Measurements from ENCODE around the gene NKAIN4. TPM values are rescaled to one million over a fixed set of nuclear protein-coding genes. Genes with fewer than 3 reads are reported as not detected.

Gene NKAIN4
- total RNA-seq, 1 donor from 2014 or later, result 10.2 TPM

- peaks cover 7% of the 10 kb centered on the region for H3K4me1 Mint-ChIP-seq (ENCODE audit: unreplicated experiment)
- peak overlapping the region; percentile 68 for H3K27ac Mint-ChIP-seq
- no peaks in the 10 kb centered on the region for H3K9me3 Mint-ChIP-seq
- no peak overlapping the region for H3K4me3 Mint-ChIP-seq
- H3K36me3 Mint-ChIP-seq, result no peaks in the 10 kb centered on the region
- DNase-seq (ENCODE audit: extremely low spot score, unreplicated experiment), result no peak
- peaks cover 20% of the 10 kb centered on the region for H3K27me3 Mint-ChIP-seq
- no peak for TF ChIP-seq CTCF (conservative IDR thresholded peaks at IDR 0.05)
Measured at GRCh38 chr20:63248835-63249591, 5.2 kb downstream of the NKAIN4 start.

- Mint-ChIP-seq H3K27ac (no peak overlapping the region), H3K4me3 (no peak overlapping the region), H3K27me3 (peaks cover 15% of the 10 kb centered on the region), H3K36me3 (no peaks in the 10 kb centered on the region), H3K9me3 (no peaks in the 10 kb centered on the region), H3K4me1 (ENCODE audit: unreplicated experiment) (peaks cover 2% of the 10 kb centered on the region)
- TF ChIP-seq CTCF (conservative IDR thresholded peaks at IDR 0.05), result no peak
- no peak for DNase-seq (ENCODE audit: extremely low spot score, unreplicated experiment)
Measured at GRCh38 chr20:63247671-63248228, 6.5 kb downstream of the NKAIN4 start.

GRCh38 chr20:63246490-63247288 lies 7.6 kb downstream of the NKAIN4 start:
- Mint-ChIP-seq H3K4me1 (ENCODE audit: unreplicated experiment) (peaks cover 4% of the 10 kb centered on the region), H3K36me3 (no peaks in the 10 kb centered on the region), H3K4me3 (no peak overlapping the region), H3K27ac (no peak overlapping the region), H3K27me3 (peaks cover 7% of the 10 kb centered on the region), H3K9me3 (no peaks in the 10 kb centered on the region)
- TF ChIP-seq CTCF (conservative IDR thresholded peaks at IDR 0.05), result no peak
- no peak for DNase-seq (ENCODE audit: extremely low spot score, unreplicated experiment)

GRCh38 chr20:63244468-63244867 lies 9.8 kb downstream of the NKAIN4 start:
- no peak overlapping the region for H3K4me3 Mint-ChIP-seq
- peaks cover 4% of the 10 kb centered on the region for H3K4me1 Mint-ChIP-seq (ENCODE audit: unreplicated experiment)
- no peak for TF ChIP-seq CTCF (conservative IDR thresholded peaks at IDR 0.05)
- DNase-seq (ENCODE audit: extremely low spot score, unreplicated experiment), result no peak
- no peaks in the 10 kb centered on the region for H3K27me3 Mint-ChIP-seq
- no peaks in the 10 kb centered on the region for H3K36me3 Mint-ChIP-seq
- no peak overlapping the region for H3K27ac Mint-ChIP-seq
- H3K9me3 Mint-ChIP-seq, result no peaks in the 10 kb centered on the region

- DNase-seq (ENCODE audit: extremely low spot score, unreplicated experiment), result no peak
- H3K27ac Mint-ChIP-seq, result no peak overlapping the region
- no peak for TF ChIP-seq CTCF (conservative IDR thresholded peaks at IDR 0.05)
- H3K27me3 Mint-ChIP-seq, result no peaks in the 10 kb centered on the region
- H3K36me3 Mint-ChIP-seq, result no peaks in the 10 kb centered on the region
- no peaks in the 10 kb centered on the region for H3K9me3 Mint-ChIP-seq
- H3K4me1 Mint-ChIP-seq (ENCODE audit: unreplicated experiment), result peaks cover 4% of the 10 kb centered on the region
- H3K4me3 Mint-ChIP-seq, result no peak overlapping the region
Measured at GRCh38 chr20:63243604-63244247, 10.5 kb downstream of the NKAIN4 start.

All from type B pancreatic cell (in vitro differentiated cells).